ENCODE data around the gene TM6SF1.

Gene TM6SF1

GRCh38 chr15:83098079-83098478, 9.4 kb upstream of the TM6SF1 start:
- H3K9ac ChIP-seq (ENCODE audit: low read depth, low read length, poor library complexity) = no peak overlapping the region
- no peaks in the 10 kb centered on the region for H3K79me1 ChIP-seq (ENCODE audit: low read depth, low read length)
- no peak overlapping the region for H2BK5ac ChIP-seq (ENCODE audit: low read length)
- H3K4me1 ChIP-seq (ENCODE audit: control insufficient read depth in 2 of 2, insufficient read depth in 1 of 2, low read depth in 1 of 2, low read length in 2 of 2) = peaks cover 3 to 11% of the 10 kb centered on the region in 2 donors
- H2BK120ac ChIP-seq (ENCODE audit: low read depth, low read length) = no peak overlapping the region
- H3K18ac ChIP-seq (ENCODE audit: low read length) = no peak overlapping the region
- H2BK12ac ChIP-seq (ENCODE audit: low read length) = no peak overlapping the region
- no peaks in the 10 kb centered on the region for H3K27me3 ChIP-seq (ENCODE audit: control insufficient read depth in 3 of 3, insufficient read depth in 3 of 3, low read depth in 1 of 3, low read length in 3 of 3)
- no peak overlapping the region for H2BK15ac ChIP-seq (ENCODE audit: low read length)
- no peak overlapping the region for H3K14ac ChIP-seq (ENCODE audit: low read length)
- H2AFZ ChIP-seq (ENCODE audit: low read length) = no peak overlapping the region
- no peak overlapping the region for H4K91ac ChIP-seq (ENCODE audit: low read depth, low read length, poor library complexity)
- H4K8ac ChIP-seq (ENCODE audit: low read depth, low read length) = no peak overlapping the region
- H2AK5ac ChIP-seq (ENCODE audit: low read depth, low read length) = no peak overlapping the region
- no peaks in the 10 kb centered on the region for H3K36me3 ChIP-seq (replicated peaks in 1 of 2; ENCODE audit: control insufficient read depth in 2 of 2, insufficient read depth in 2 of 2, low read length in 2 of 2)
- H3K9me3 ChIP-seq (replicated peaks in 1 of 2; ENCODE audit: control insufficient read depth in 2 of 2, insufficient read depth in 1 of 2, low read depth in 1 of 2, low read length in 2 of 2) = peaks cover 0 to 3% of the 10 kb centered on the region in 2 donors
- DNase-seq (ENCODE audit: low spot score) = no peak
- H3K27ac ChIP-seq (replicated peaks; ENCODE audit: low read length) = no peak overlapping the region
- H3K23ac ChIP-seq (ENCODE audit: low read depth, low read length, poor library complexity) = no peak overlapping the region
- no peak overlapping the region for H3K4me3 ChIP-seq (ENCODE audit: low read length in 2 of 2)
- no peak overlapping the region for H3K4ac ChIP-seq (ENCODE audit: low read length)
- H3K4me2 ChIP-seq (ENCODE audit: insufficient read depth, low read length, poor library complexity, severe bottlenecking) = no peak overlapping the region

DNA sequence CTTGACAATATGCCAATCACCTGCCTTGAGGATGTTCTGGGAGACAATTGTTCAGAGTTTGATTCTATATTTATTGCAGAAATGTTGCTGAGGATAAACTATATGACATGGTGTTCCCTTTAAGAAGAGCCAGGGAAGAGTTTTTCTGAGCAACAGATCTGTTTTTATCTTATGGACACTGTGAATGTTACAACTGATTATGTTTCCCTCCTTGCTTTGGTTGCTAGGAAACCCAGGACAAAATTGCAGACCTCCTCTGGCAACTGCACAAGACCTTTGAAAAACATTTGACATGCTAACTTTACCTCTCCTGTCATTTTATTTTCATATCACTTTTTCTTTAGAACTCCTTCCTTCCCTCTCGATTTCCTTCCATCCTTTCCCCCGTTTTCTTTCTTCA, 8.2 kb upstream of the TM6SF1 start:
- no peak overlapping the region for H3K9ac ChIP-seq (ENCODE audit: low read depth, low read length, poor library complexity)
- no peak overlapping the region for H2BK15ac ChIP-seq (ENCODE audit: low read length)
- H3K27ac ChIP-seq (replicated peaks; ENCODE audit: low read length) = no peak overlapping the region
- no peak for DNase-seq (ENCODE audit: low spot score)
- no peak overlapping the region for H2AK5ac ChIP-seq (ENCODE audit: low read depth, low read length)
- H3K18ac ChIP-seq (ENCODE audit: low read length) = no peak overlapping the region
- peaks cover 0 to 3% of the 10 kb centered on the region in 2 donors for H3K9me3 ChIP-seq (replicated peaks in 1 of 2; ENCODE audit: control insufficient read depth in 2 of 2, insufficient read depth in 1 of 2, low read depth in 1 of 2, low read length in 2 of 2)
- no peak overlapping the region for H4K91ac ChIP-seq (ENCODE audit: low read depth, low read length, poor library complexity)
- no peak overlapping the region for H3K4me2 ChIP-seq (ENCODE audit: insufficient read depth, low read length, poor library complexity, severe bottlenecking)
- no peaks in the 10 kb centered on the region for H3K36me3 ChIP-seq (replicated peaks in 1 of 2; ENCODE audit: control insufficient read depth in 2 of 2, insufficient read depth in 2 of 2, low read length in 2 of 2)
- H3K4me3 ChIP-seq (ENCODE audit: low read length in 2 of 2) = no peak overlapping the region
- 100% methylated on average over 2 of the region's 2 CpGs for WGBS, 2 donors (ENCODE audit: extremely low coverage in 2 of 2, insufficient read length in 2 of 2, insufficient replicate concordance in 1 of 2)
- H3K79me1 ChIP-seq (ENCODE audit: low read depth, low read length) = no peaks in the 10 kb centered on the region
- no peaks in the 10 kb centered on the region for H3K27me3 ChIP-seq (ENCODE audit: control insufficient read depth in 3 of 3, insufficient read depth in 3 of 3, low read depth in 1 of 3, low read length in 3 of 3)
- H3K14ac ChIP-seq (ENCODE audit: low read length) = no peak overlapping the region
- H4K8ac ChIP-seq (ENCODE audit: low read depth, low read length) = no peak overlapping the region
- no peak overlapping the region for H2BK120ac ChIP-seq (ENCODE audit: low read depth, low read length)
- H3K23ac ChIP-seq (ENCODE audit: low read depth, low read length, poor library complexity) = no peak overlapping the region
- no peak overlapping the region for H2BK12ac ChIP-seq (ENCODE audit: low read length)
- no peak overlapping the region for H2BK5ac ChIP-seq (ENCODE audit: low read length)
- no peak overlapping the region for H3K4ac ChIP-seq (ENCODE audit: low read length)
- peaks cover 3 to 11% of the 10 kb centered on the region in 2 donors for H3K4me1 ChIP-seq (ENCODE audit: control insufficient read depth in 2 of 2, insufficient read depth in 1 of 2, low read depth in 1 of 2, low read length in 2 of 2)
- H2AFZ ChIP-seq (ENCODE audit: low read length) = peak overlapping the region; percentile 9

DNA sequence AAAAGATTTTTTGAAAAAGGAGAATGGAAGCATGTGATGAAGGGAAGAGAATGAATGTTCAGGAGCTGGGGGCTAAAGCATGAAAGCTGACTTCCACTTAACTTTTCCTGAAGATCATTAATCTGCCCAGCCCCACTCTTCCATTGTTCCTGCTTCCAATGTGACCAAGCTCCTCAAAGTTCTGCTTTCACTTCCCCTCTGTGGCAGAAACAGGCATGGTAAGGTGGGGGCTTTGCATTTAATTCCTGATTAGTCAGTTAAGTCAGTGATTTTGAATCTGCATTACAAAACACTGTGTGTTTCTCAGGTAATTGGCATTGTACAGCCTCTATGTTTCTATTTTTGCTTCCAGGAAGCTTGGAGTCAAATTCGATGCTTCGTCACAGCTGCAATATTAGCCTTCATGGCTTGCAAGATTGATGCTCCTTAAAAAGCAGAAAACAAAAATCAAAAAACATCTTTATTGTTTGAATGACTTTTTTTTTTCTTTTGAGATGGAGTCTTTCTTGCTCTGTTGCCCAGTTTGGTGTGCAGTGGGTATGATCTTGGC, 7.3 kb upstream of the TM6SF1 start:
- Histone ChIP-seq H4K8ac (ENCODE audit: low read depth, low read length) (no peak overlapping the region), H3K18ac (ENCODE audit: low read length) (no peak overlapping the region), H2AFZ (ENCODE audit: low read length) (peak overlapping the region; percentile 9), H3K79me1 (ENCODE audit: low read depth, low read length) (no peaks in the 10 kb centered on the region), H2BK120ac (ENCODE audit: low read depth, low read length) (no peak overlapping the region), H3K9me3 (replicated peaks in 1 of 2; ENCODE audit: control insufficient read depth in 2 of 2, insufficient read depth in 1 of 2, low read depth in 1 of 2, low read length in 2 of 2) (peaks cover 0 to 3% of the 10 kb centered on the region in 2 donors), H2BK15ac (ENCODE audit: low read length) (no peak overlapping the region), H2AK5ac (ENCODE audit: low read depth, low read length) (no peak overlapping the region), H2BK5ac (ENCODE audit: low read length) (no peak overlapping the region), H3K9ac (ENCODE audit: low read depth, low read length, poor library complexity) (no peak overlapping the region), H3K4me1 (ENCODE audit: control insufficient read depth in 2 of 2, insufficient read depth in 1 of 2, low read depth in 1 of 2, low read length in 2 of 2) (peaks cover 2 to 11% of the 10 kb centered on the region in 2 donors), H3K4ac (ENCODE audit: low read length) (no peak overlapping the region), H3K14ac (ENCODE audit: low read length) (no peak overlapping the region), H3K27me3 (ENCODE audit: control insufficient read depth in 3 of 3, insufficient read depth in 3 of 3, low read depth in 1 of 3, low read length in 3 of 3) (no peaks in the 10 kb centered on the region), H3K27ac (replicated peaks; ENCODE audit: low read length) (no peak overlapping the region), H3K4me3 (ENCODE audit: low read length in 2 of 2) (no peak overlapping the region), H3K23ac (ENCODE audit: low read depth, low read length, poor library complexity) (no peak overlapping the region), H4K91ac (ENCODE audit: low read depth, low read length, poor library complexity) (no peak overlapping the region), H2BK12ac (ENCODE audit: low read length) (no peak overlapping the region), H3K4me2 (ENCODE audit: insufficient read depth, low read length, poor library complexity, severe bottlenecking) (no peak overlapping the region), H3K36me3 (replicated peaks in 1 of 2; ENCODE audit: control insufficient read depth in 2 of 2, insufficient read depth in 2 of 2, low read length in 2 of 2) (no peaks in the 10 kb centered on the region)
- no peak for DNase-seq (ENCODE audit: low spot score)
- no CpG with 5 or more reads among the region's 2 CpGs for WGBS, 2 donors (ENCODE audit: extremely low coverage in 2 of 2, insufficient read length in 2 of 2, insufficient replicate concordance in 1 of 2)

GRCh38 chr15:83102346-83102745, 5.1 kb upstream of the TM6SF1 start:
- Histone ChIP-seq H3K14ac (ENCODE audit: low read length) (no peak overlapping the region), H3K23ac (ENCODE audit: low read depth, low read length, poor library complexity) (no peak overlapping the region), H3K4me2 (ENCODE audit: insufficient read depth, low read length, poor library complexity, severe bottlenecking) (no peak overlapping the region), H3K79me1 (ENCODE audit: low read depth, low read length) (no peaks in the 10 kb centered on the region), H4K8ac (ENCODE audit: low read depth, low read length) (no peak overlapping the region), H3K36me3 (replicated peaks in 1 of 2; ENCODE audit: control insufficient read depth in 2 of 2, insufficient read depth in 2 of 2, low read length in 2 of 2) (no peaks in the 10 kb centered on the region), H3K27ac (replicated peaks; ENCODE audit: low read length) (no peak overlapping the region), H3K18ac (ENCODE audit: low read length) (no peak overlapping the region), H2AK5ac (ENCODE audit: low read depth, low read length) (no peak overlapping the region), H3K4me1 (ENCODE audit: control insufficient read depth in 2 of 2, insufficient read depth in 1 of 2, low read depth in 1 of 2, low read length in 2 of 2) (peaks cover 2 to 11% of the 10 kb centered on the region in 2 donors), H2BK120ac (ENCODE audit: low read depth, low read length) (no peak overlapping the region), H3K27me3 (ENCODE audit: control insufficient read depth in 3 of 3, insufficient read depth in 3 of 3, low read depth in 1 of 3, low read length in 3 of 3) (peaks cover 1 to 14% (median 10%) of the 10 kb centered on the region in 3 experiments), H3K9me3 (replicated peaks in 1 of 2; ENCODE audit: control insufficient read depth in 2 of 2, insufficient read depth in 1 of 2, low read depth in 1 of 2, low read length in 2 of 2) (no peaks in the 10 kb centered on the region), H2BK15ac (ENCODE audit: low read length) (no peak overlapping the region), H3K4ac (ENCODE audit: low read length) (no peak overlapping the region), H4K91ac (ENCODE audit: low read depth, low read length, poor library complexity) (no peak overlapping the region), H3K9ac (ENCODE audit: low read depth, low read length, poor library complexity) (no peak overlapping the region), H2BK5ac (ENCODE audit: low read length) (no peak overlapping the region), H2BK12ac (ENCODE audit: low read length) (no peak overlapping the region), H3K4me3 (ENCODE audit: low read length in 2 of 2) (no peak overlapping the region), H2AFZ (ENCODE audit: low read length) (no peak overlapping the region)
- no peak for DNase-seq (ENCODE audit: low spot score)
- WGBS, 2 donors (ENCODE audit: extremely low coverage in 2 of 2, insufficient read length in 2 of 2, insufficient replicate concordance in 1 of 2) = no CpG with 5 or more reads among the region's 2 CpGs
